ENCODE results near the gene AAGAB.

Gene AAGAB

GRCh38 chr15:67161881-67162280, 92.6 kb downstream of the AAGAB start:
- TF ChIP-seq, protein P1, sequence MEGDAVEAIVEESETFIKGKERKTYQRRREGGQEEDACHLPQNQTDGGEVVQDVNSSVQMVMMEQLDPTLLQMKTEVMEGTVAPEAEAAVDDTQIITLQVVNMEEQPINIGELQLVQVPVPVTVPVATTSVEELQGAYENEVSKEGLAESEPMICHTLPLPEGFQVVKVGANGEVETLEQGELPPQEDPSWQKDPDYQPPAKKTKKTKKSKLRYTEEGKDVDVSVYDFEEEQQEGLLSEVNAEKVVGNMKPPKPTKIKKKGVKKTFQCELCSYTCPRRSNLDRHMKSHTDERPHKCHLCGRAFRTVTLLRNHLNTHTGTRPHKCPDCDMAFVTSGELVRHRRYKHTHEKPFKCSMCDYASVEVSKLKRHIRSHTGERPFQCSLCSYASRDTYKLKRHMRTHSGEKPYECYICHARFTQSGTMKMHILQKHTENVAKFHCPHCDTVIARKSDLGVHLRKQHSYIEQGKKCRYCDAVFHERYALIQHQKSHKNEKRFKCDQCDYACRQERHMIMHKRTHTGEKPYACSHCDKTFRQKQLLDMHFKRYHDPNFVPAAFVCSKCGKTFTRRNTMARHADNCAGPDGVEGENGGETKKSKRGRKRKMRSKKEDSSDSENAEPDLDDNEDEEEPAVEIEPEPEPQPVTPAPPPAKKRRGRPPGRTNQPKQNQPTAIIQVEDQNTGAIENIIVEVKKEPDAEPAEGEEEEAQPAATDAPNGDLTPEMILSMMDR (IDR thresholded peaks at IDR 0.05; ENCODE audit: insufficient read depth, low read length, poor library complexity, severe bottlenecking) = no peak

GRCh38 chr15:67161412-67161811, 93.0 kb downstream of the AAGAB start:
- Histone ChIP-seq H3K36me3 (ENCODE audit: control insufficient read depth, insufficient read depth, low read length) (peaks cover 9% of the 10 kb centered on the region), H3K27me3 (replicated peaks; ENCODE audit: control insufficient read depth, insufficient read depth, low read length) (no peaks in the 10 kb centered on the region), H3K4me3 (replicated peaks; ENCODE audit: low read depth, low read length) (no peak overlapping the region)
- TF ChIP-seq, protein P1 (IDR thresholded peaks at IDR 0.05; ENCODE audit: insufficient read depth, low read length, poor library complexity, severe bottlenecking) = no peak
- no peak for DNase-seq (ENCODE audit: extremely low read depth, insufficient read length)

More at GRCh38 chr15:67161881-67162280, 92.6 kb downstream of the AAGAB start:
- peaks cover 12% of the 10 kb centered on the region for H3K36me3 ChIP-seq (ENCODE audit: control insufficient read depth, insufficient read depth, low read length)
- H3K27me3 ChIP-seq (replicated peaks; ENCODE audit: control insufficient read depth, insufficient read depth, low read length) = no peaks in the 10 kb centered on the region
- no peak for DNase-seq (ENCODE audit: extremely low read depth, insufficient read length)
- H3K4me3 ChIP-seq (replicated peaks; ENCODE audit: low read depth, low read length) = no peak overlapping the region

GRCh38 chr15:67158367-67158766, 96.1 kb downstream of the AAGAB start:
- Histone ChIP-seq H3K27me3 (replicated peaks; ENCODE audit: control insufficient read depth, insufficient read depth, low read length) (no peaks in the 10 kb centered on the region), H3K4me3 (replicated peaks; ENCODE audit: low read depth, low read length) (no peak overlapping the region), H3K36me3 (ENCODE audit: control insufficient read depth, insufficient read depth, low read length) (no peaks in the 10 kb centered on the region; the same call in 1 of the 2 replicates)
- DNase-seq (ENCODE audit: extremely low read depth, insufficient read length) = no peak
- TF ChIP-seq, protein P1 (IDR thresholded peaks at IDR 0.05; ENCODE audit: insufficient read depth, low read length, poor library complexity, severe bottlenecking) = no peak

DNA sequence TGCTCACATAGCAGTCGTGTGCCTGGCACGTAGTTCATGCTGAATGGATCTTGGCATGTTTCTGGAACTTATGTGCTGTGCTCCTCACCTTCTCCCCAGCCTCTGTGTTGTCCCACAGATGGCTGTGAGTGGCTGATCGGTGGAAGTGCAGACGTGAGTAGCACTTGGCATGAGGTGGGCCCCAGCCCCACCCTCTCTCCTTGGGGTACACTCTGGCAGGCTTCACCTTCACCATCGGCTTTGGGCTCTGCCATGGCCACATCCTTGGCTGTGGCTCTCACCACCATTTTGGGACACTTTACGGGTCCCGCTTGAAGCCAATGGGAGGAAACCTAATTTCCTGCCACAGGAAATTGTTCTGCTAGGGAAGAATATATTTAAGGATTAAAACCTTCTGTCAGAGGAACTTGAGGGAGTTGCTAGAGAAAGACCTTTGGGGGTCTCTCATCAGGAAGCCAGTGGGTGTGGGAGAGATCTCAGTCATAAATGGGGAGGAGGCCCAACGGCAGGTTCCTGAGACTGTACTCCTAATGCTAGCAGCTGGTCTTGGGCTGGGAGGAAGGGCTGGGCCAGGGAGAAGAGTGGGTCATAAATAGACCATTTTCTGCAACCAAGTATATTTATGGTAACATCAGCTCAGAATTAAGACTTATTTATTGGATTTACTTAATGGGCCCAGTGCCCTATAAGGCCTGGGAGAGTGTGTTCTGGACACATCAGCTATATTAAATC, 96.8 kb downstream of the AAGAB start:
- Histone ChIP-seq H3K36me3 (ENCODE audit: control insufficient read depth, insufficient read depth, low read length) (no peaks in the 10 kb centered on the region; the same call in 1 of the 2 replicates), H3K27me3 (replicated peaks; ENCODE audit: control insufficient read depth, insufficient read depth, low read length) (no peaks in the 10 kb centered on the region), H3K4me3 (replicated peaks; ENCODE audit: low read depth, low read length) (no peak overlapping the region)
- no peak for DNase-seq (ENCODE audit: extremely low read depth, insufficient read length)
- TF ChIP-seq, protein P1 (IDR thresholded peaks at IDR 0.05; ENCODE audit: insufficient read depth, low read length, poor library complexity, severe bottlenecking) = no peak

- TF ChIP-seq, protein P1 (IDR thresholded peaks at IDR 0.05; ENCODE audit: insufficient read depth, low read length, poor library complexity, severe bottlenecking) = no peak
- Histone ChIP-seq H3K27me3 (replicated peaks; ENCODE audit: control insufficient read depth, insufficient read depth, low read length) (no peaks in the 10 kb centered on the region), H3K36me3 (ENCODE audit: control insufficient read depth, insufficient read depth, low read length) (no peaks in the 10 kb centered on the region; the same call in 1 of the 2 replicates), H3K4me3 (replicated peaks; ENCODE audit: low read depth, low read length) (no peak overlapping the region)
- no peak for DNase-seq (ENCODE audit: extremely low read depth, insufficient read length)
Measured at GRCh38 chr15:67156834-67157233, 97.6 kb downstream of the AAGAB start.
